CD4-positive, alpha-beta T cell (primary cell): ENCODE results near the gene STIM2. TPM values are rescaled to one million over a fixed set of nuclear protein-coding genes. Genes with fewer than 3 reads are reported as not detected.

Experiments
- ATAC-seq: fragments of 200-7000 bp; cut with Tn5 transposase; one replicate; pipeline ENCODE4 v1.10.0; 2022; ENCODE audit warnings: mild to moderate bottlenecking; ENCODE audit not compliant: poor library complexity
- CTCF ChIA-PET: fragments of 350-600 bp; sonication (Branson Sonifier 250); formaldehyde crosslinking; loops from one replicate; lab custom pipeline; 2021; ENCODE audit warnings: antibody characterized with exemption, inconsistent platforms; lab: Charles Lee
- POLR2A ChIA-PET: fragments of 350-600 bp; sonication (Branson Sonifier 250); formaldehyde crosslinking; loops from one replicate; lab custom pipeline; 2021; ENCODE audit warnings: antibody characterized with exemption, inconsistent platforms; lab: Charles Lee
- DNase-seq, 14 experiments: peaks; one replicate each; pipeline ENCODE4 v3.0.0-alpha.2; 2013 to 2020; ENCODE audit warnings: mixed read lengths in 2 of 14
- H3K27ac ChIP-seq, 2 donors: one replicate each; pipeline versions ENCODE4 v1.5.1 to v1.7.0; 2013; ENCODE audit warnings: low read length in 2 of 2, low read depth in 1 of 2, mild to moderate bottlenecking in 1 of 2
- H3K27me3 ChIP-seq, 2 experiments: 1 replicate in 1 of 2; 2 replicates in 1 of 2; pipeline versions ENCODE4 v1.6.1 to v1.7.0; 2013; ENCODE audit warnings: low read length in 2 of 2, control low read depth in 1 of 2, mild to moderate bottlenecking in 1 of 2, moderate library complexity in 1 of 2; ENCODE audit not compliant: insufficient read depth in 2 of 2, control insufficient read depth in 1 of 2
- H3K36me3 ChIP-seq: one replicate; pipeline ENCODE4 v1.6.1; 2013; ENCODE audit warnings: low read length, control low read depth; ENCODE audit not compliant: insufficient read depth
- H3K4me1 ChIP-seq: one replicate; pipeline ENCODE4 v1.6.1; 2013; ENCODE audit warnings: low read length, control low read depth; ENCODE audit not compliant: insufficient read depth
- H3K4me3 ChIP-seq: one replicate; pipeline ENCODE4 v1.5.1; 2013; ENCODE audit warnings: mild to moderate bottlenecking, low read length, moderate library complexity
- H3K9me3 ChIP-seq, 2 experiments: 1 replicate in 1 of 2; 2 replicates in 1 of 2; pipeline versions ENCODE4 v1.6.1 to v1.7.0; 2013; ENCODE audit warnings: low read length in 2 of 2, mild to moderate bottlenecking in 2 of 2, control low read depth in 1 of 2, moderate library complexity in 1 of 2; ENCODE audit not compliant: control insufficient read depth in 1 of 2, insufficient read depth in 1 of 2
- H3K27ac Mint-ChIP-seq: one replicate; pipeline ENCODE4 v1.8.0; 2020; ENCODE audit warnings: mixed read lengths
- H3K27me3 Mint-ChIP-seq: one replicate; pipeline ENCODE4 v1.8.0; 2021; ENCODE audit warnings: mixed read lengths
- H3K36me3 Mint-ChIP-seq: one replicate; pipeline ENCODE4 v1.8.0; 2021; ENCODE audit warnings: low read depth, mixed read lengths
- H3K4me1 Mint-ChIP-seq: one replicate; pipeline ENCODE4 v1.8.0; 2021; ENCODE audit warnings: low read depth, mixed read lengths
- H3K4me3 Mint-ChIP-seq: one replicate; pipeline ENCODE4 v1.8.0; 2020; ENCODE audit warnings: mild to moderate bottlenecking, mixed read lengths
- H3K9me3 Mint-ChIP-seq: one replicate; pipeline ENCODE4 v1.8.0; 2020; ENCODE audit warnings: mixed read lengths
- CTCF ChIP-seq: fragments of 200-600 bp; IDR thresholded peaks from one replicate; pipeline ENCODE4 v1.8.0; 2022; ENCODE audit warnings: antibody characterized with exemption, mild to moderate bottlenecking
- intact Hi-C, 2 experiments: fragments of 100-400 bp; cut with DNase I in 1 of 2; cut with micrococcal nuclease in 1 of 2; formaldehyde crosslinking; loops; one replicate each; pipeline versions ENCODE4 v1.15.1 to v1.9.0; 2023 to 2025; cut with DNase I, micrococcal nuclease
- total RNA-seq, 174 experiments: library from RNA in 2 of 174; stranded (reverse) in 2 of 174; gene quantifications; one replicate each; pipeline ENCODE4 v1.2.3 and lab custom pipeline; 2021 to 2026

The STIM2 gene
- total RNA-seq, 2 experiments from 2014 or later = 53.7 to 54.9 TPM

GRCh38 chr4:27048429-27049238 lies 188.0 kb downstream of the STIM2 start:
- DNase-seq (peak in 3 of 14 experiments; percentile 32 to 42 (median 33)), ATAC-seq (no peak)
- no peak overlapping the region for H3K4me3 ChIP-seq
- H3K36me3 Mint-ChIP-seq = no peaks in the 10 kb centered on the region
- TF ChIP-seq CTCF = peak; percentile 88
- H3K36me3 ChIP-seq = no peaks in the 10 kb centered on the region
- peaks cover 4% of the 10 kb centered on the region for H3K4me1 ChIP-seq
- intact Hi-C loops = no loop called here
- CTCF ChIA-PET = interaction anchor here (0.9 to 1.4 kb wide), 3 partner anchors 13 to 21 kb away, joined by 3 to 4 read pairs (median 3); no protein-coding TSS in a partner anchor
- peaks cover 4% of the 10 kb centered on the region for H3K9me3 Mint-ChIP-seq
- no peak overlapping the region for H3K27ac Mint-ChIP-seq
- H3K27me3 Mint-ChIP-seq = peaks cover 78% of the 10 kb centered on the region
- H3K4me3 Mint-ChIP-seq = no peak overlapping the region
- POLR2A ChIA-PET = no interaction called here
- peaks cover 0 to 10% of the 10 kb centered on the region in 2 experiments for H3K9me3 ChIP-seq
- no peak overlapping the region for H3K27ac ChIP-seq
- H3K4me1 Mint-ChIP-seq = peaks cover 4% of the 10 kb centered on the region
- peaks cover 8 to 14% of the 10 kb centered on the region in 2 experiments for H3K27me3 ChIP-seq

- H3K4me3 Mint-ChIP-seq = no peak overlapping the region
- H3K36me3 Mint-ChIP-seq = no peaks in the 10 kb centered on the region
- no peak for DNase-seq
- no peak for TF ChIP-seq CTCF
- peaks cover 3% of the 10 kb centered on the region for H3K9me3 Mint-ChIP-seq
- H3K27me3 ChIP-seq = peaks cover 4 to 14% of the 10 kb centered on the region in 2 experiments
- H3K36me3 ChIP-seq = no peaks in the 10 kb centered on the region
- peaks cover 0 to 2% of the 10 kb centered on the region in 2 experiments for H3K9me3 ChIP-seq
- H3K27ac Mint-ChIP-seq = no peak overlapping the region
- peaks cover 4% of the 10 kb centered on the region for H3K4me1 Mint-ChIP-seq
- ChIA-PET POLR2A (no interaction called here), CTCF (interaction anchor here (1.4 kb wide), 1 partner anchor 13 kb away, joined by 4 read pairs; no protein-coding TSS in a partner anchor)
- intact Hi-C loops = no loop called here
- H3K4me3 ChIP-seq = no peak overlapping the region
- no peak overlapping the region for H3K27ac ChIP-seq
- ATAC-seq = no peak
- peaks cover 73% of the 10 kb centered on the region for H3K27me3 Mint-ChIP-seq
- H3K4me1 ChIP-seq = peaks cover 4% of the 10 kb centered on the region
Measured at GRCh38 chr4:27049239-27049829, 188.7 kb downstream of the STIM2 start.

GRCh38 chr4:27050731-27051130 lies 190.1 kb downstream of the STIM2 start:
- peaks cover 4% of the 10 kb centered on the region for H3K4me1 Mint-ChIP-seq
- H3K9me3 Mint-ChIP-seq = no peaks in the 10 kb centered on the region
- Histone ChIP-seq H3K27me3 (peaks cover 11 to 14% of the 10 kb centered on the region in 2 experiments), H3K4me1 (peaks cover 4% of the 10 kb centered on the region), H3K36me3 (no peaks in the 10 kb centered on the region), H3K27ac (no peak overlapping the region), H3K4me3 (no peak overlapping the region), H3K9me3 (no peaks in the 10 kb centered on the region)
- intact Hi-C loops = no loop called here
- H3K36me3 Mint-ChIP-seq = no peaks in the 10 kb centered on the region
- H3K27me3 Mint-ChIP-seq = peaks cover 73% of the 10 kb centered on the region
- DNase-seq = no peak
- no peak for TF ChIP-seq CTCF
- no peak for ATAC-seq
- H3K27ac Mint-ChIP-seq = no peak overlapping the region
- ChIA-PET POLR2A (no interaction called here), CTCF (no interaction called here)
- no peak overlapping the region for H3K4me3 Mint-ChIP-seq
